ENCODE measurements around the gene SLC6A18.

The SLC6A18 gene

DNA sequence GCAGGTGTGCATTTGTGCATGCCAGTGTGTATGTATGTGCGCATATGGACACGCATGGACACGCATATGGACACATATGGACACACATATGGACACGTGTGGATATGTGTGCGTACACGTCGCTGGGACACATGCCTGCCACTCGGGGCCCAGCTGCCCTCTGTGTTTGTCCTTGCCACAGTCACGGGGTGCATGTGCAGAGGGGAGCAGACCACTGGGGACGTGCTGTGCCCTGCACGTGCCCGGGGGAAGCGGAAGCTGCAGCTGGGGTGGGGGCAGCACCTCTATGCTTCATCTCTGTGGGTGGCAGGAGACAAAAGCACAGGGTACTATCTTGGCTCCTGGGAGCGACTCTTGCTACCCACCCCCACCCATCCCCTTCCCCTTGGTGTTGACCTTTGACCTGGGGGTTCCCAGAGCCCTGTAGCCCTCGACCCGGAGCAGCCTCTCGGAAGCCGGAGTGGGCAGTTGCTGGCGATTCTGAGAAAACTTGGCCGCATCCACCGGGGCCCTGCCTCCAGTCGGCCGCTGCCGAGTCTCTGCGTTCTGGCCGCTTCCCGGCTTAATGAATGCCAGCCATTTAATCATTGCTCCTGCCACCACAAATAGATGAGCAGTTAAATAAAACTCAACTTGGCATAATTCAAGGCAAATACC is 2.4 kb upstream of the SLC6A18 start:
- Histone ChIP-seq H3K9ac (ENCODE audit: low read length) (no peak overlapping the region), H3F3A (ENCODE audit: insufficient read depth, low read length) (no peaks in the 10 kb centered on the region), H3K27me3 (replicated peaks; ENCODE audit: insufficient read depth, low read length) (peaks cover 8% of the 10 kb centered on the region; the same call in 1 of the 2 replicates)

GRCh38 chr5:1223278-1223670 is 1.9 kb upstream of the SLC6A18 start:
- no peak for DNase-seq
- TF ChIP-seq EZH2 (optimal IDR thresholded peaks at IDR 0.05; ENCODE audit: low read depth, low read length) (no peak), EZH2phosphoT487 (IDR thresholded peaks at IDR 0.05; ENCODE audit: low read length) (no peak), CTCF (IDR thresholded peaks at IDR 0.05; ENCODE audit: low read length) (no peak)
- no peak overlapping the region for H3K27ac ChIP-seq (ENCODE audit: low read length)

More for the DNA sequence above, 2.4 kb upstream of the SLC6A18 start:
- Histone ChIP-seq H3K4me2 (ENCODE audit: low read depth, low read length) (no peak overlapping the region), H3K79me2 (ENCODE audit: low read length) (no peaks in the 10 kb centered on the region), H4K20me1 (ENCODE audit: insufficient read depth, low read length) (no peaks in the 10 kb centered on the region), H3K4me1 (ENCODE audit: low read length) (no peaks in the 10 kb centered on the region), H3K9me3 (replicated peaks; ENCODE audit: insufficient read depth, low read length) (no peaks in the 10 kb centered on the region), H3K36me3 (replicated peaks; ENCODE audit: insufficient read depth, low read length) (no peaks in the 10 kb centered on the region), H3K4me3 (ENCODE audit: low read length) (no peak overlapping the region), H3K9me2 (replicated peaks; ENCODE audit: insufficient read depth, low read length) (no peaks in the 10 kb centered on the region), H2AFZ (ENCODE audit: low read length) (no peak overlapping the region), H3K27ac (ENCODE audit: low read length) (no peak overlapping the region)
- TF ChIP-seq EZH2phosphoT487 (IDR thresholded peaks at IDR 0.05; ENCODE audit: low read length) (no peak), CTCF (IDR thresholded peaks at IDR 0.05; ENCODE audit: low read length) (no peak), EZH2 (optimal IDR thresholded peaks at IDR 0.05; ENCODE audit: low read depth, low read length) (no peak)
- DNase-seq = no peak

GRCh38 chr5:1224631-1225030 is 550 bp upstream of the SLC6A18 start:
- no peaks in the 10 kb centered on the region for H3K9me3 ChIP-seq (replicated peaks; ENCODE audit: insufficient read depth, low read length)
- no peak overlapping the region for H3K9ac ChIP-seq (ENCODE audit: low read length)
- H3K9me2 ChIP-seq (replicated peaks; ENCODE audit: insufficient read depth, low read length) = no peaks in the 10 kb centered on the region
- no peaks in the 10 kb centered on the region for H3K27me3 ChIP-seq (replicated peaks; ENCODE audit: insufficient read depth, low read length)
- no peak for DNase-seq
- no peaks in the 10 kb centered on the region for H3F3A ChIP-seq (ENCODE audit: insufficient read depth, low read length)
- no peaks in the 10 kb centered on the region for H3K36me3 ChIP-seq (replicated peaks; ENCODE audit: insufficient read depth, low read length)
- H2AFZ ChIP-seq (ENCODE audit: low read length) = no peak overlapping the region
- TF ChIP-seq EZH2 (optimal IDR thresholded peaks at IDR 0.05; ENCODE audit: low read depth, low read length) (no peak), CTCF (IDR thresholded peaks at IDR 0.05; ENCODE audit: low read length) (no peak), EZH2phosphoT487 (IDR thresholded peaks at IDR 0.05; ENCODE audit: low read length) (no peak)
- no peaks in the 10 kb centered on the region for H3K79me2 ChIP-seq (ENCODE audit: low read length)
- no peak overlapping the region for H3K4me2 ChIP-seq (ENCODE audit: low read depth, low read length)
- no peaks in the 10 kb centered on the region for H3K4me1 ChIP-seq (ENCODE audit: low read length)
- H3K4me3 ChIP-seq (ENCODE audit: low read length) = no peak overlapping the region
- no peak overlapping the region for H3K27ac ChIP-seq (ENCODE audit: low read length)
- H4K20me1 ChIP-seq (ENCODE audit: insufficient read depth, low read length) = no peaks in the 10 kb centered on the region

More at GRCh38 chr5:1223278-1223670, 1.9 kb upstream of the SLC6A18 start:
- H3K27me3 ChIP-seq (replicated peaks; ENCODE audit: insufficient read depth, low read length) = peaks cover 6% of the 10 kb centered on the region; the same call in 1 of the 2 replicates
- H3K4me3 ChIP-seq (ENCODE audit: low read length) = no peak overlapping the region
- H3K9me2 ChIP-seq (replicated peaks; ENCODE audit: insufficient read depth, low read length) = no peaks in the 10 kb centered on the region
- no peak overlapping the region for H3K9ac ChIP-seq (ENCODE audit: low read length)
- H3K4me2 ChIP-seq (ENCODE audit: low read depth, low read length) = no peak overlapping the region
- no peaks in the 10 kb centered on the region for H3K4me1 ChIP-seq (ENCODE audit: low read length)
- H2AFZ ChIP-seq (ENCODE audit: low read length) = no peak overlapping the region
- no peaks in the 10 kb centered on the region for H3K79me2 ChIP-seq (ENCODE audit: low read length)
- no peaks in the 10 kb centered on the region for H3K36me3 ChIP-seq (replicated peaks; ENCODE audit: insufficient read depth, low read length)
- no peaks in the 10 kb centered on the region for H3K9me3 ChIP-seq (replicated peaks; ENCODE audit: insufficient read depth, low read length)
- H3F3A ChIP-seq (ENCODE audit: insufficient read depth, low read length) = no peaks in the 10 kb centered on the region
- H4K20me1 ChIP-seq (ENCODE audit: insufficient read depth, low read length) = no peaks in the 10 kb centered on the region
